GM18502 (cell line): Measurements from ENCODE around the gene SELL.
A peak's percentile ranks its signal among the peaks of the same experiment; 100 is the strongest.
"Not testable (repeated sequence)": the region's sequence is repeated elsewhere in the genome, so short reads cannot be mapped to it uniquely, and the experiment has no call there.

ENCODE experiments used
- ATAC-seq: cut with Tn5 transposase; IDR thresholded peaks from one replicate; pipeline ENCODE4 v1.9.1; 2021; ENCODE audit warnings: mild to moderate bottlenecking; ENCODE audit not compliant: unreplicated experiment, poor library complexity

SELL gene

DNA sequence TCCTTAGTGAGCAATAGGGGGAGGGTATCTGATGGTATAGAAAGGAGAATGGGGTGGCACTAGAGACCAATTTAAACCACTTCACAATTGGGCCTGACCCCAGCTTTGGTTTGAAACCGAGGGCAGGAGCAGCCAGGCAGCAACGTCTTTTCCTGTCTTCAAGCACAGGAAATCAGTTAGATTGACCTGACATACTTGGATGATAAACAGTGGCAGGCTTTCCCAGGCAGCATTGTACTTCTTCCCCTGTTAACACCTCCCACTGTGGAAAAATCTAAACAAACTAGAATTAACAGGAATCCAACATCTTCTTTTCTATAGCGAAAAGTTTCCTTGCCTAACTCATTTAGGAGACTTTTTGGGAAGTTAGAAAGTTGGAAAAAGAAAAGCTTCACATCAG, 40.6 kb downstream of the SELL start:
- ATAC-seq, result no peak

- not testable (repeated sequence) for ATAC-seq
Observed at GRCh38 chr1:169670244-169670643, 41.2 kb downstream of the SELL start.

DNA sequence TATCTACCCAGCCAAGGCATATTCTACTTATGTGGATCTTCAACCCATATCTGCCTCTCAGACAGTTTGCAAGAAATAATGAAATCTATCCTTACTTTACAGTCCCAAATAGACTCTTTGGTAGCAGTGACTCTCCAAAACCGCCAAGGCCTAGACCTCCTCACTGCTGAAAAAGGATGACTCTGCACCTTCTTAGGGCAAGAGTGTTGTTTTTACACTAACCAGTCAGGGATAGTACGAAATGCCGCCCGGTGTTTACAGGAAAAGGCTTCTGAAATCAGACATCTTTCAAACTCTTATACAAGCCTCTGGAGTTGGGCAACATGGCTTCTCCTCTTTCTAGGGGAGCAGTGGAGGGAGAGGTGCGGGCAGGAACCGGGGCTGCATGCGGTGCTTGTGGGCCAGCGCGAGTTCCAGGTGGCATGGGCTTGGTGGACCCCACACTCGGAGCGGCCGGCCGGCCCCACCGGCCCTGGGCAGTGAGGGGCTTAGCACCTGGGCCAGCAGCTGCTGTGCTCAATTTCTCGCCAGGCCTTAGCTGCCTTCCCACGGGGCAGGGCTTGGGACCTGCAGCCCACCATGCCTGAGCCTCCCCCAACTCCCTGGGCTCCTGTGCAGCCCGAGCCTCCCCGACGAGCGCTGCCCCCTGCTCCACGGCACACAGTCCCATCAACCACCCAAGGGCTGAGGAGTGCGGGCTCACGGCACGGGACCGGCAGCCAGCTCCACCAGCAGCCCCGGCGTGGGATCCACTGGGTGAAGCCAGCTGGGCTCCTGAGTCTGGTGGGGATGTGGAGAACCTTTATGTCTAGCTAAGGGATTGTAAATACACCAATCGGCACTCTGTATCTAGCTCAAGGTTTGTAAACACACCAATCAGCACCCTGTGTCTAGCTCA, 43.5 kb downstream of the SELL start:
- peak; percentile 10 for ATAC-seq

DNA sequence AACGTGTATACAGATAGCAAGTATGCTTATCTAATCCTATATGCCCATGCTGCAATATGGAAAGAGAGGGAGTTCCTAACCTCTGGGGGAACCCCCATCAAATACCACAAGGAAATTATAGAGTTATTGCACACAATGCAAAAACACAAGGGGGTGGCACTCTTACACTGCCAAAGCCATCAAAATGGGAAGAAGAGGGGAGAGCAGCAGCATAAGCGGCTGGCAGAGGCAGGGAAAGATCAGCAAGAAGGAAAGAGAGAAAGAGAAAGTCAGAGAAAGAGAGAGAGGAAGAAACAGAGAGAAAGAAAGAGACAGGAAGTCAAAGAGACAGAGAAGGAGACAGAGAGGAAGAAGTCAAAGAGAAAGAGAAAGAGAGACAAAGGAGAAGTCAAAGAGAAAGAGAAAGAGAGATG, 44.2 kb downstream of the SELL start:
- peak; percentile 71 for ATAC-seq

- not testable (repeated sequence) for ATAC-seq
Observed at GRCh38 chr1:169662680-169663079, 48.7 kb downstream of the SELL start.

DNA sequence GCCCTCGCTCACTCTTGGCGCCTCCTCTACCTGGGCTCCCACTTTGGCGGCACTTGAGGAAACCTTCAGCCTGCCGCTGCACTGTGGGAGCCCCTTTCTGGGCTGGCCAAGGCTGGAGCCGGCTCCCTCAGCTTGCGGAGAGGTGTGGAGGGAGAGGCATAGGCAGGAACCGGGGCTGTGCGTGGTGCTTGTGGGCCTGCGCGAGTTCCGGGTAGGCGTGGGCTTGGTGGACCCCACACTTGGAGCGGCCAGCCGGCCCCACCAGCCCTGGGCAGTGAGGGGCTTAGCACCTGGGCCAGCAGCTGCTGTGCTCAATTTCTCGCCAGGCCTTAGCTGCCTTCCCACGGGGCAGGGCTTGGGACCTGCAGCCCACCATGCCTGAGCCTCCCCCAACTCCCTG, 50.4 kb downstream of the SELL start:
- not testable (repeated sequence) for ATAC-seq

GRCh38 chr1:169658777-169659176, 52.6 kb downstream of the SELL start:
- ATAC-seq, result not testable (repeated sequence)

DNA sequence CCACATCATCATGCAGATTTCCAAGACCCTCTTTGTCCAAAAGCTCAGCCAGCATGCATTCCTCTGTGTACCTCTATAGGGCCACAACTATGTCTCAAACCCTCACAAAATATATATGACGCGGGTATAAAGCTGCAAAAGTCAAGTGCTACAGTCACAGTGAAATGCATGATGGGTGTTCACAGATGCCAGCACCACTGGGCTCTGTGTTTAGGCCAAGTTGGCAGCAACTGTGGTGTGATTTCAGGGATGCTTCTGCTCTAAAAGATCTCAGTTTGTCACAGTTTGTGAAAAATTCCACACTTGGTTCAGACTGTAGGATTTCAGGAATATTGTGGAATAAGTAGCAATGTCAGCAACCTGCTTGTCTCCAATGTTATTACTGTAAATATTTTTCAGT, 57.5 kb downstream of the SELL start:
- ATAC-seq, result no peak

DNA sequence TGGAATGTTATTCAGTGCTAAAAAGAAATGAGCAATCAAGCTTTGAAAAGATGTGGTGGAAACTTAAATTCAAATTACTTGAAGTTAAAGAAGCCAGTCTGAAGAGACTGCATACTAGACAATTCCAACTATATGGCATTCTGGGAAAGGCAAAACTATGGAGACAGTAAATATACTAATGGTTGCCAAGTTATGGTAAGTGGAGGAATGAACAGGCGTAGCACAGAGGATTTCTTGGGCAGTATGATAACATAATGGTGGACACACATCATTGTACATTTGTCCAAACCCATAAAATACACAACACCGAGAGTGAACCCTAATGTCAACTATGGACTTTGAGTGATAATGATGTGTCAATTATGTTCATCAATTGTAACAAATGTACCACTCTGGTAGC, 60.4 kb downstream of the SELL start:
- no peak for ATAC-seq

GRCh38 chr1:169650551-169650950, 60.9 kb downstream of the SELL start:
- ATAC-seq, result no peak

- no peak for ATAC-seq
Observed at GRCh38 chr1:169648709-169649108, 62.7 kb downstream of the SELL start.

DNA sequence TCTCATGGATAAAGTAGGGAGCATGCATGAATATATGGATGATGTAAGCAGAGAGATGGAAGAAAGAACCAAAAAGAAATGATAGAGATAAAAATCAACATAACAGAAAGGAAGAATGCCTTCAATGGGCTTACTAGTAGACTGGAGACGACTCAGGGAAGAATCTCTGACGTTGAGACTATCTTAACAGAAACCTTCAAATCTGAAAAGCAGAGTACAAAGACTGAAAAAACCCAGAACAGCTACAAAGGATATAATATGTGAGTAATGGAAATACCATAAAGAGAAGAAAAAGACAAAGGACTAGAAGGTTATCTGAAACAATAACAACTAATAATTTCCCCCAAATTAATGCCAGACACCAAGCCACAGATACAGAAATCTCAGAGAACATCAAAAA, 63.2 kb downstream of the SELL start:
- no peak for ATAC-seq

- ATAC-seq, result no peak
Observed at GRCh38 chr1:169647512-169647911, 63.9 kb downstream of the SELL start.

GRCh38 chr1:169644297-169644696, 67.1 kb downstream of the SELL start:
- ATAC-seq, result no peak
